IPS DF 4.7 (cell line): ENCODE measurements around the gene MAP1LC3B.

Experiments used
- DNase-seq: peaks from one replicate; pipeline ENCODE4 v3.0.0-alpha.2; 2013; ENCODE audit warnings: low spot score; ENCODE audit errors: extremely low read depth

The MAP1LC3B gene

DNA sequence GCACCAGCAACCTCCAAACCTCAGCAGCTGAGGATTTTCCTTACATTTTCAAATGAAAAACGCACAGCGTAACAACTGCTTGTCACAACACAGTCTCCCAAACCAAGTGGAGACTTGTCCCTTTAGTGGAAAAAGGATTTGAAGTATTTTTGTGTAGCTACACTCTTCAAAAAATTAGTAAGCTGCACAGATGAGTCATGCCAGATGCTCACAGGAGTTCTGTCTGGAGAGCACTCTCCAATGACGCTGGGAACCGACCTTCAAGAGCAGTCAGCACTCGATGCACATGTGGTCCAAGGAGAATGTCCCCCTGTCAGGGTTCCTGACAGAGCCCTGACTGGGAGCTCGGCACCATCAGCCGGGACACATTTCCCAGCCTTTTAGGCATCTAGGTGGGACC is 39.8 kb downstream of the MAP1LC3B start:
- DNase-seq: no peak

DNA sequence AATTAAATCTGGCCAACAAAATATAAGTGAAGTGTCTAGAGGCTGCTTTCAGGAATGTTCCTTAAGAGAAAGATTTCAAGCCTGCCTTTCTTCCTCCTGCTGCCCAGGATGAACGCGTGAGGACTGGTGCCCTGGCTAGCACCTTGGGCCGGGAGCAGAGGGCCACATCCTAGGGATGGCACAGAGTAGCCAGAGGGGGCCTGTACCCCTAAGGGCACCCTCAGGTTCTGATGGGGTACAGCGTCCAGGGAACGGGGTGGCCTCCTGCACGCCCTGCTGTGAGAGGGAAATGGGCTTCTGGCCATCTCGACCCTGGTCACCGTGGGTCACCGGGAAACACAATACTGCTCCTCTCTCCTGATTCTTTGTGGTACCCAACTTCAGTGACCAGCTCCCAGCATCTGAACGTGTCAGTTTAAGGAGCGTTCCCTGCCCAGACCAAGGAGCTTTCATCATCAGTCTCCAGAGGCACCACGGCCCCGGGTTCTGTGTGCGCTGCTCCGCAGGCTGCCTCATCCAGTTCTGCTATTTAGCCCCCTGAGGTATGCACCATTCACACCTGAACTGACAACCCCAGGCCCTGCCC is 40.3 kb downstream of the MAP1LC3B start:
- DNase-seq: no peak

- DNase-seq: no peak
Observed at GRCh38 chr16:87434146-87434667, 42.1 kb downstream of the MAP1LC3B start.

DNA sequence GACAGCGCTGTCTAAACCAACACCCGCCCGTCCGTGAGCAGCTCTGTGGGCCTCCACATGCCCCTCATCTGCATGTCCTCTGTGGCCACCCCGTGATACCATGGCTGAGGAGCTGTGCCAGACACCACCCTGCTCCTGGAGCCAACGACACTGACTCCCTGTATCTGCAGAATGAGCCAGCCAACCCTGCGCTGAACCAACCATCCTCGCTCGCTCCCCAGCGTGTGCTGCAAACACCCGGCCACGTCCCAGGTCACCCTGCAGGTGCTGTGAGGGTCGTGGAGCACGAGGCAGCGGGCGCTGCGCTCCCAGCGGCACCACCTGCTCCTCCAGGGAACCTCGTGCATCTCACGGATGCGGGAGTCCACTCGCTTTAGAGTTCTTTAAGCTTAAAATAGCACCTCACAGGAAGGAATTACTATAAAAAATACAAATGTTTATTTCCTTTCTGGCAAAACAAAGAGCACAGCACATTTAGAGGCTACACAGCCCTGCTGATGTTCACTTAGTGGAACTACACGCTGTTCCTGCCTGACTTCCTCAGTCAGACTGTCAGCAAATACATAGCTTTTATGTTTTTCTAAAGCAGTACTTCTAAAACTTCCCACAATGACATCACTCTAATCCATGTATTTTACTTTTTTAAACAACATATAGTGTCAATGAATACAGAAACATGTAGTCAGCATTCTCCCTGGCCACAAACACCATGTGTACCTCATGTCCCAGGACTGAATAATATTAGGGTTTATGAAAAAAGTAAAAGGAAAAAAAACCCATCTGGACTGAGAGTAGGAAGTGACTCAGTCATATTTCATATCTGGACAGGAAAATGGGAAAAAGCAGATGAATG is 43.5 kb downstream of the MAP1LC3B start:
- DNase-seq: no peak

DNA sequence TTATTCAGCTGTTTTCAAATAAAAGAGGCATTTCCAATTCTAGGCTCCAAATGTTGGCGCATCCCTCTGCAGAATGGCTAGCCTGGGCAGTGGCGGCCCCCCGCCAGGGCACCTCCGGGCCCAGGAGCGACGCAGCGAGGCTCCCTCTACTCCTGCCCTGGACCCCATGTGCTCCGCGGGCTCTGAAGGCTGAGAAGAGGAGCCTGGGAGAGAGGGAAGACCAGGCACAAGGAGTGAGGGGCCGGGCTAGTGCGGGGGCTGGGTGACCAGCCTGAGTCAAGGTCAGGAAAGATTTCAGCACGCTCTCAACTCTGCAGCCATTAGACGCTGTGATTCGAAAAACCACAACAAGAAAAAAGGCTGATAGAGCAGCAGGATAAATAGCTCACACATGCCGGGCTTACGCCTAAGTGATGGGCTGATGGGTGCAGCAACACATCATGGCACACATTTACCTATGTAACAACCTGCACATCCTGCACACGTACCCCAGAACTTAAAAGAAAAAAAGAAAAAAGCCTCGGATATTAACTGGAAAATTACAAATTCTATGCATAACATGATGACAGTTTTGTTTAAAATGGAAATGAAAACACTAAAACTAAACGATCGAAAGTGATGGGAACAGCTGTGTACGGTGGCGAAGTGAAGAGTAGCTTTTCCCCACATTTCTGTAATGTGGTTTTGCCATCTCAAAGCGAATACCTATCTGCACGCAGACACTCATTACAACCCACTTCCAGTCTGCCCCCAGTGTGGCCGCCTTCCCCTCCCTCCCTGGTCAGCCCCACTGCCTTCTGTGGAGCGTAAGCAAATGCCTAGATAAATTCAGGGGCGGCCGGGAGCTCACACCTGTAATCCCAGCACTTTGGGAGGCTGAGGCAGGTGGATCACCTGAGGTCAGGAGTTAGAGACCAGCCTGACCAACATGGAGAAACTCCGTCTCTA is 44.4 kb downstream of the MAP1LC3B start:
- DNase-seq: no peak

- no peak for DNase-seq
Observed at GRCh38 chr16:87437327-87437726, 45.2 kb downstream of the MAP1LC3B start.

- no peak for DNase-seq
Observed at GRCh38 chr16:87437911-87438610, 45.9 kb downstream of the MAP1LC3B start.

DNA sequence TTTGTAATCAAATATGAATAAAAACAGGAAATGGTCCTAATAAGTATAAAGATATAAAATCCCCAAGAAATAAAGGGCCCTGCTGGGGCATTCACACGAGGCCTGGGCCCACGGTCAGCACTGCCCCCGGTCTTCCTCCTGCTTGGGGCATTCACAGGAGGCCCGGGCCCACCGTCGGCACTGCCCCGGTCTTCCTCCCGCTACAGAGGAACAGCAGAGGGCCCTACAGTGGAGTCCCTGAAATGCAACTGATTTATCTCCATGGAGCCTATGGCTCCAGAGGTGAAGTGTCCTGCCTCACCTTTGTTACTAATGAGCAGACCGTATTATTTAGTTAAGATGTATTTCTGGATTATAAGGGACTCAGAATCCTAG is 46.5 kb downstream of the MAP1LC3B start:
- no peak for DNase-seq

DNA sequence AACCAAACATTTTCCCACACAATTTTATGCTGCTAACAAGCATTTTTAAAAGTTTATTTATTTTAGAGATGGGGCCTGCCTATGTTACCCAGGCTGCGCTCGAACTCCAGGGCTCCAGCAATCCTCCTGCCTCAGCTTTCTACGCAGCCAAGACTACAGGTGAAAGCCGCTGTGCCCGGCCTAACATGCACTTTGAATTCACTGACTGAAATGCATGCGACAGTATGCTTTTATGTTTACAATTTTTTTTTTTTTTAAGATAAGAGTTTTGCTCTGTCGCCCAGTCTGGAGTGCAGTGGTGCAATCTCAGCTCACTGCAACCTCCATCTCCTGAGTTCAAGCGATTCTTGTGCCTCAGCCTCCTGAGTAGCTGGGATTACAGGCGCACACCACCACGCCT is 47.8 kb downstream of the MAP1LC3B start:
- no peak for DNase-seq

DNA sequence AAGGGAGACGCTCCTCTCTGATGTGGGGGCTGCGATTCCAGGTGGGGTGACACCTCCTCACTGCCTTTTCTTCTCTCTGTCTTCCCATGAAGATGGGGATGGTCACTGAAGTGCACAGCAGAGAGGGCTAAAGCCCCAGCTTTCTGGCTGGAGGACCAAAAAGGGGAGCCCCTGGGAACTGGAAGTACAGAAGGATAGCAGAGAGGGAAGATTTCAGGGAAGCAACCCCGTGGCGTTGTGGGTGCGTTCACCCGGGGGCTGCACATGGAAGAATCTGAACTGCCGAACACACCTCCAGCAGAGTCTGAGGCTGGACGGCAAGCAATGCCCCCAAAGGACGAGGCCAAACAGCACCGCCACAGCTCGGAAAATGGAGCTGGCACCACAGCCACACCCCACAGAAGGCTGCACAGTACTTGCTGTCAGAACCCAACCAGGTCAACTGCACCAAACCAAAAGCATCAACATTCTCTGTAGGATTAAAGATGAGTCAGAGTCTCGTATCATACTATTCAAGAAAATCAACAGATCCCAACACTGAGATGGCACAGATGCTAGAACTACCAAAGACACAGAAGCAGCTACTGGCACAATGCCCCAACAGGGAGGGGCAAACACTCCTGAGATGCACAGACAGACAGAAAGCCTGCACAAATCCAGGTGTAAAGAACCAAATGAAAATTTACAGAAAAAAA is 49.9 kb downstream of the MAP1LC3B start:
- DNase-seq: no peak

DNA sequence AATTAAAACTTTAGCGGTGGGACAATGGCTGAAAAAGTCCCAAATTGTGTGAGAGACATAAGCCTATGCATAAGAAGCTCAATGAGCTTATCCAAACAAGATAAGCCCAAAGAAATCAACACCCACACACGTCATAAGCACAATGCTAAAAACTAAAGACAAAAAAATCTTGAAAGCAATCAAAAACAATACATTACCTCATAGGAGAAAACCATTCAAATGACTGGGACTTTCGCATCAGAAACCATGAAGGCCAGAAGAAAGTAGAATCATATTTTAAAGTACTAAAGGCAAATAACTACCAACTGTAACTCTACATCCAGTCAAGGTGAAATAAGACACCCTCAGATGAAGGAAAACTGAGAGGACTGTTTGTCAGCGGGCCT is 50.4 kb downstream of the MAP1LC3B start:
- no peak for DNase-seq

DNA sequence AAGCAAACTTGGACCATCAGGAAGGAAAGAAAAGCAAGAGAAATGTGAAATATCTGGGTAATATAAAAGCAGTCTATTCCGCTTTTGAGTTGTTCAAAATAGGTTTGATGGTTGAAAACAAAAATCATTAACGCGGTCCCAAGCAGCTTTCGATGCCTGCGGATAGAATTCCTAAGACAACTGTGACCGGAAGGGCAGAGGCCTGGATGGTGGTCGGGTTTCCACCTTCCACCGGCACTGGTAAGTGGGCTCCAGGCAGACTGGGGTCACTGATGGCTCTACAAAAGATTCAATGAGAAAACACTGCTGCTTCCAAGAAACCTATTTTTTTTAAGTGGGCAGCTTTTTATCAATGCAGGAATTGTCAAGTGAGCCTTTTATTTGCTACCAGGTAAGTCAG is 50.9 kb downstream of the MAP1LC3B start:
- DNase-seq: no peak

DNA sequence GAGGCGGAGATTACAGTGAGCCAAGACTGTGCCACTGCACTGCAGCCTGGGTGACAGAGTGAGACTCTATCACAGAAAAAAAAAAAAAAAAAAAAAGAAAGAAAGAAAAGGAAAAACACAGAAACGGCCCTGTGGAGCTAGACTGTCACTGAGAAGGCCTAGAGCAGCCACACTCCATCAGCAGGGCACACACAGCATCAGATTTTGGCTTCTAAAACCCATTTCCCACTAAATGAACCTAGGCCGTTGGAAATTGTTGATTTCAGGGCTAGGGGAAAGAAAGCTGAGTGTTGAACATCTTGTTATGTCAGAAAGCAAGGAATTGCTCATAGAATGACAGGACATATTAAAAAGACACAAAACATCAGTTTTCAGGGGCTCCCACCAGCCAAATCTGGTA is 51.8 kb downstream of the MAP1LC3B start:
- no peak for DNase-seq

- no peak for DNase-seq
Observed at GRCh38 chr16:87445486-87445885, 53.4 kb downstream of the MAP1LC3B start.

GRCh38 chr16:87446479-87446878 is 54.3 kb downstream of the MAP1LC3B start:
- no peak for DNase-seq

GRCh38 chr16:87447323-87447722 is 55.2 kb downstream of the MAP1LC3B start:
- no peak for DNase-seq

DNA sequence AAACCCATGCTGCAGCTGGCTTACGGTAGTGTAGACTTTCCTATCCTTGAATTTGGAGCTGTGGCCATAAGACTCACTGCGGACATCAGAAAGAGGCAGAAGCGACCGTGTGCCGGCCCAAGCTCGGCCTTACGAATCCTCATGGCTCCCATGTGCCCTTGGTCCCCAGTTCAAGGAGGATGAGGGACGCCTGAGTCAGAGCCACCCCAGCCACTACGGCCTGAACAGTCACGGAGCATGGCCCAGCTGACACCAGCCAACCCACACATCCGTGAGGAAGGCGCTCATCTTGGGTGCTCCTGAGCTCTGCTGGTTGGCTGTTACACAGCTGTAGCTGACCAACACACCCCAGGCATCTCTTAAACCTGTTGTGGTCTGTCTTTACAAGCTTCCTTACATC is 56.7 kb downstream of the MAP1LC3B start:
- DNase-seq: no peak

GRCh38 chr16:87451563-87452210 is 59.6 kb downstream of the MAP1LC3B start:
- DNase-seq: no peak

DNA sequence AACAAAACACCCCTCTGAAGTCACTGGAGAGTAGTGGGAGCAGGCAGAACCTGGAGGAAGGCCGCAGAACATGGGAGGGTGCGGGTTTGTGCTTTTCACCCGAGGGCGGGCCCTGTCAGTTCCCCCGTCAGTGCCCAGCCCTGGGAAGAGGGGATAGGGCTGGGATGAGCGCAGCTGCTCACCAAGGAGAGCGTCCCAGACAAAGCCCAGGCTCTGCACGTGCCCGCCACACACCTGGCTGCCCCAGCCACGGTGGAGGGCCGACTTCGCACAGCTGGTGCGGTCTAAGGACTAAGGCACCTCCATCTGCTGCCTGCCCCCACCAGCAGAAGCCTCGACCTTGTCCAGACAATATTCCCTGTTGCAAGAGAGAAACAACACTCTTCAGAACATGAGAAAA is 61.2 kb downstream of the MAP1LC3B start:
- no peak for DNase-seq
